MM.1S (cell line): ENCODE results near the gene KLHL20.

Experiments used
- EZH2 ChIP-seq: fragments of 300-600 bp; sonication (generic); optimal IDR thresholded peaks from 2 replicates; pipeline ENCODE3; 2017; ENCODE audit warnings: low read depth, mild to moderate bottlenecking, antibody characterized with exemption, low read length, mixed read lengths
- TF ChIP-seq, protein P1 (sequence below): fragments of 300-600 bp; sonication (generic); IDR thresholded peaks from 2 replicates; pipeline ENCODE4 v1.5.1; 2016; ENCODE audit warnings: antibody characterized with exemption, low read length, mixed read lengths

GRCh38 chr1:173775578-173776226 lies 60.9 kb downstream of the KLHL20 start:
- TF ChIP-seq, protein P1, sequence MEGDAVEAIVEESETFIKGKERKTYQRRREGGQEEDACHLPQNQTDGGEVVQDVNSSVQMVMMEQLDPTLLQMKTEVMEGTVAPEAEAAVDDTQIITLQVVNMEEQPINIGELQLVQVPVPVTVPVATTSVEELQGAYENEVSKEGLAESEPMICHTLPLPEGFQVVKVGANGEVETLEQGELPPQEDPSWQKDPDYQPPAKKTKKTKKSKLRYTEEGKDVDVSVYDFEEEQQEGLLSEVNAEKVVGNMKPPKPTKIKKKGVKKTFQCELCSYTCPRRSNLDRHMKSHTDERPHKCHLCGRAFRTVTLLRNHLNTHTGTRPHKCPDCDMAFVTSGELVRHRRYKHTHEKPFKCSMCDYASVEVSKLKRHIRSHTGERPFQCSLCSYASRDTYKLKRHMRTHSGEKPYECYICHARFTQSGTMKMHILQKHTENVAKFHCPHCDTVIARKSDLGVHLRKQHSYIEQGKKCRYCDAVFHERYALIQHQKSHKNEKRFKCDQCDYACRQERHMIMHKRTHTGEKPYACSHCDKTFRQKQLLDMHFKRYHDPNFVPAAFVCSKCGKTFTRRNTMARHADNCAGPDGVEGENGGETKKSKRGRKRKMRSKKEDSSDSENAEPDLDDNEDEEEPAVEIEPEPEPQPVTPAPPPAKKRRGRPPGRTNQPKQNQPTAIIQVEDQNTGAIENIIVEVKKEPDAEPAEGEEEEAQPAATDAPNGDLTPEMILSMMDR: no peak
- TF ChIP-seq EZH2: no peak
